Upper lobe of left lung (tissue), 6 donors: ENCODE data around the gene FKBP2. TPM values are rescaled to one million over a fixed set of nuclear protein-coding genes. Genes with fewer than 3 reads are reported as not detected.
A peak's percentile ranks its signal among the peaks of the same experiment; 100 is the strongest.

Experiments
- ATAC-seq, 2 donors: fragments of 200-7000 bp; cut with Tn5 transposase; one replicate each; pipeline ENCODE4 v1.9.1; 2022; ENCODE audit warnings: mild to moderate bottlenecking in 2 of 2, moderate library complexity in 2 of 2; ENCODE audit not compliant: low FRiP score in 2 of 2
- DNase-seq, 2 donors: peaks; one replicate each; pipeline ENCODE4 v3.0.0-alpha.2; 2019 to 2020
- H3K27ac ChIP-seq, 4 donors: fragments of 200-600 bp; sonication (generic); one replicate each; pipeline ENCODE4 v1.5.1; 2016 to 2019
- H3K27me3 ChIP-seq, 4 donors: fragments of 200-600 bp; sonication (generic); one replicate each; pipeline ENCODE4 v1.5.1; 2017 to 2019
- H3K36me3 ChIP-seq, 4 donors: fragments of 200-600 bp; sonication (generic); one replicate each; pipeline ENCODE4 v1.5.1; 2016 to 2019
- H3K4me1 ChIP-seq, 4 donors: fragments of 200-600 bp; sonication (generic); one replicate each; pipeline ENCODE4 v1.5.1; 2018 to 2019
- H3K4me3 ChIP-seq, 4 donors: fragments of 200-600 bp; sonication (generic); one replicate each; pipeline ENCODE4 v1.5.1; 2017 to 2019; ENCODE audit warnings: mild to moderate bottlenecking in 2 of 4, moderate library complexity in 1 of 4
- H3K9me3 ChIP-seq, 4 donors: fragments of 200-600 bp; sonication (generic); one replicate each; pipeline ENCODE4 v1.5.1; 2018 to 2019
- CTCF ChIP-seq, 6 experiments: fragments of 450-650 bp in 4 of 6; fragments of 200-600 bp in 2 of 6; sonication (generic) in 2 of 6; IDR thresholded peaks; one replicate each; pipeline ENCODE4 v1.5.1; 2016 to 2019; ENCODE audit warnings: antibody characterized with exemption in 6 of 6
- EP300 ChIP-seq, 4 donors: sonication (generic); formaldehyde crosslinking; IDR thresholded peaks; one replicate each; pipeline ENCODE4 v1.5.1; 2017; ENCODE audit warnings: antibody characterized with exemption in 4 of 4, control low read depth in 2 of 4
- POLR2A ChIP-seq, 4 donors: fragments of 450-650 bp; IDR thresholded peaks; one replicate each; pipeline ENCODE4 v1.5.1; 2016 to 2017; ENCODE audit warnings: antibody characterized with exemption in 4 of 4, mild to moderate bottlenecking in 2 of 4
- POLR2AphosphoS5 ChIP-seq, 2 donors: sonication (generic); formaldehyde crosslinking; IDR thresholded peaks; one replicate each; pipeline ENCODE4 v1.5.1; 2017; ENCODE audit warnings: antibody characterized with exemption in 2 of 2
- WGBS, 2 donors: methylation state at CpG; one replicate each; pipeline ENCODE4 v1.1.5; 2017 to 2018; 5-methylcytosine and 5-hydroxymethylcytosine counted together
- total RNA-seq, 6 donors: library from RNA; depleted of rRNA in 4 of 6; stranded (reverse); fragments of >200 nt in 4 of 6; gene quantifications; one replicate each; pipeline versions ENCODE4 v1.1.0 to v1.2.1, GENCODE V29; 2016 to 2021
- donor health status: DM: no; HTN: no; CAD: no; lungs with moderate emphysema.
- donor health status: DM: no; HTN: yes; CAD: no; lungs with severe emphysema.

Gene FKBP2
- total RNA-seq, 6 donors from 2014 or later = 40.9 to 132 (median 63.1) TPM

GRCh38 chr11:64291752-64292459 is 51.0 kb downstream of the FKBP2 start:
- TF ChIP-seq CTCF (IDR thresholded peaks at IDR 0.05) = no peak
- no peak for TF ChIP-seq POLR2AphosphoS5 (IDR thresholded peaks at IDR 0.05)
- no peak for TF ChIP-seq EP300 (IDR thresholded peaks at IDR 0.05)
- TF ChIP-seq POLR2A (IDR thresholded peaks at IDR 0.05) = no peak
- ATAC-seq (peak in 1 of 2 donors; percentile 29), DNase-seq (peak in 1 of 2 donors; percentile 86)
- peaks cover 0 to 42% (median 26%) of the 10 kb centered on the region in 4 donors for H3K27me3 ChIP-seq
- no peaks in the 10 kb centered on the region for H3K9me3 ChIP-seq
- peak overlapping the region; percentile 4 to 46 (median 34) for H3K4me3 ChIP-seq
- H3K36me3 ChIP-seq = no peaks in the 10 kb centered on the region
- H3K4me1 ChIP-seq = peaks cover 14 to 23% (median 18%) of the 10 kb centered on the region in 4 donors
- H3K27ac ChIP-seq = no peak overlapping the region
- 0% methylated on average over 2 of the region's 96 CpGs; no CpG with 5 or more reads in 1 of the 2 donors for WGBS, 2 donors

DNA sequence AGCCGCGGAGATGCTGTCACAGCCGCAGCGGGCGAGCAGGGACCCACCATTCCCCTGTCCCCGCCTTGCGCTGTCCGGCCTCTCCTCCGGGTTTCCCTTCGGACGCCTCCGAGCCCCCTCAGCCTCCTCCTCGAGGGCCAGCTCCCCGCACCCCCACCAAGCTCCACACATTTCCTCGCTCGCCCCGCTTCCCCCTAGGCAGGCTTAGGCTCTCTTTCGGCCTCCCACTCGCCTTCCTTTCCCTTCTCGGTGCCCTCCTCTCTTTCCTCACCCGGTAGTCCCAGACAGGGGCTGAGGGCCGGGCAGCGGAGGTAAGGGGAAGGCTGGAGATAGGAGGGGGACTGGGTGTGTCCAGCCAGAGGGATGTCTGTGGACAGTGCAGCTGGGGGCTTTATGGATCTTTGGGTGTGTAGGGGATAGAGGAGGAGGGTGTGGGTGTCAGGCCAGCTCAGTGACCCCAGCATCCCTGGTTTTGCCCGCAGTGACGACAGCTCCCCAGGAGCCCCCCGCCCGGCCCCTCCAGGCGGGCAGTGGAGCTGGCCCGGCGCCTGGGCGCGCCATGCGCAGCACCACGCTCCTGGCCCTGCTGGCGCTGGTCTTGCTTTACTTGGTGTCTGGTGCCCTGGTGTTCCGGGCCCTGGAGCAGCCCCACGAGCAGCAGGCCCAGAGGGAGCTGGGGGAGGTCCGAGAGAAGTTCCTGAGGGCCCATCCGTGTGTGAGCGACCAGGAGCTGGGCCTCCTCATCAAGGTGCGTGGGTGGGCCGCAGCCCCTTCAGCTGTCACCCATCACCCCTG is 51.8 kb downstream of the FKBP2 start:
- Histone ChIP-seq H3K4me1 (peaks cover 14 to 23% (median 18%) of the 10 kb centered on the region in 4 donors), H3K4me3 (peak overlapping the region; percentile 4 to 46 (median 34)), H3K27me3 (peaks cover 0 to 50% (median 33%) of the 10 kb centered on the region in 4 donors), H3K9me3 (no peaks in the 10 kb centered on the region), H3K27ac (no peak overlapping the region), H3K36me3 (no peaks in the 10 kb centered on the region)
- no peak for TF ChIP-seq POLR2AphosphoS5 (IDR thresholded peaks at IDR 0.05)
- no peak for TF ChIP-seq POLR2A (IDR thresholded peaks at IDR 0.05)
- no peak for TF ChIP-seq EP300 (IDR thresholded peaks at IDR 0.05)
- TF ChIP-seq CTCF (IDR thresholded peaks at IDR 0.05) = no peak
- WGBS, 2 donors = 27 to 33% methylated on average over 33 to 40 of the region's 42 CpGs
- DNase-seq (peak in 1 of 2 donors; percentile 75), ATAC-seq (no peak)

Other genes with a start within 250 kb of the FKBP2 start
- under 1 TPM in 3 of 6 donors, not detected in 3; 0.09 to 0.30 (median 0.15) TPM for gene FLRT1, start 205.2 kb upstream of the FKBP2 start, total RNA-seq
- 10 to 100 TPM; 16.7 to 59.7 (median 33.5) TPM for gene MACROD1, start 75.0 kb upstream of the FKBP2 start, total RNA-seq
- gene STIP1, start 54.9 kb upstream of the FKBP2 start, total RNA-seq = 100 to 1,000 TPM in 1 of 6 donors, 10 to 100 TPM in 5; 37.8 to 132 (median 82.6) TPM
- gene FERMT3, start 34.4 kb upstream of the FKBP2 start, total RNA-seq = 100 to 1,000 TPM in 3 of 6 donors, 10 to 100 TPM in 3; 33.2 to 119 (median 89.3) TPM
- 10 to 100 TPM; 27.2 to 69.1 (median 35.2) TPM for gene TRPT1, start 14.9 kb upstream of the FKBP2 start, total RNA-seq
- gene NUDT22, start 14.8 kb upstream of the FKBP2 start, total RNA-seq = 10 to 100 TPM; 30.3 to 94.3 (median 68.0) TPM
- gene DNAJC4, start 10.5 kb upstream of the FKBP2 start, total RNA-seq = 10 to 100 TPM; 25.0 to 52.0 (median 39.2) TPM
- 100 to 1,000 TPM in 3 of 6 donors, 10 to 100 TPM in 3; 25.1 to 171 (median 124) TPM for gene VEGFB, start 6.5 kb upstream of the FKBP2 start, total RNA-seq
- 100 to 1,000 TPM in 1 of 6 donors, 10 to 100 TPM in 5; 51.4 to 118 (median 60.3) TPM for gene PPP1R14B, start 5.8 kb downstream of the FKBP2 start, total RNA-seq
- 10 to 100 TPM; 19.5 to 55.5 (median 30.3) TPM for gene PLCB3, start 10.4 kb downstream of the FKBP2 start, total RNA-seq
- gene BAD, start 43.6 kb downstream of the FKBP2 start, total RNA-seq = 100 to 1,000 TPM in 2 of 6 donors, 10 to 100 TPM in 4; 59.7 to 150 (median 80.1) TPM
- gene GPR137, start 44.8 kb downstream of the FKBP2 start, total RNA-seq = 10 to 100 TPM in 5 of 6 donors, 1 to 10 TPM in 1; 7.3 to 48.1 (median 27.0) TPM
- under 1 TPM in 3 of 6 donors, not detected in 3; 0.17 to 0.55 (median 0.26) TPM for gene KCNK4, start 50.2 kb downstream of the FKBP2 start, total RNA-seq
- gene CATSPERZ, start 59.3 kb downstream of the FKBP2 start, total RNA-seq = 10 to 100 TPM in 1 of 6 donors, 1 to 10 TPM in 1, under 1 TPM in 2, not detected in 2; 0.51 to 62.9 (median 2.5) TPM
- gene ESRRA, start 64.4 kb downstream of the FKBP2 start, total RNA-seq = 100 to 1,000 TPM in 1 of 6 donors, 10 to 100 TPM in 5; 42.7 to 109 (median 80.6) TPM
- 100 to 1,000 TPM; 110 to 215 (median 170) TPM for gene TRMT112, start 76.5 kb downstream of the FKBP2 start, total RNA-seq
- gene PRDX5, start 77.0 kb downstream of the FKBP2 start, total RNA-seq = 100 to 1,000 TPM; 146 to 493 (median 309) TPM
- gene CCDC88B, start 99.1 kb downstream of the FKBP2 start, total RNA-seq = 100 to 1,000 TPM in 1 of 6 donors, 10 to 100 TPM in 5; 12.6 to 138 (median 37.2) TPM
- 10 to 100 TPM; 16.3 to 93.2 (median 46.7) TPM for gene RPS6KA4, start 118.1 kb downstream of the FKBP2 start, total RNA-seq